H1 (cell line): ENCODE measurements around the gene DCTPP1. TPM values are rescaled to one million over a fixed set of nuclear protein-coding genes. Genes with fewer than 3 reads are reported as not detected.

Experiments
- CTCF ChIA-PET: fragments of 300-600 bp; sonication (Branson Sonifier 250); formaldehyde crosslinking; loops from one replicate; lab custom pipeline; 2021; ENCODE audit not compliant: partially characterized antibody; lab: Charles Lee
- POLR2A ChIA-PET: fragments of 300-600 bp; sonication (Branson Sonifier 250); formaldehyde crosslinking; loops from one replicate; lab custom pipeline; 2021; ENCODE audit warnings: inconsistent platforms; ENCODE audit not compliant: partially characterized antibody; lab: Charles Lee
- DNase-seq, 2 experiments: peaks; one replicate each; pipeline versions ENCODE4 v3.0.0 to v3.0.0-alpha.2; 2010 to 2022; ENCODE audit warnings: low spot score in 2 of 2, low read depth in 1 of 2, mixed read lengths in 1 of 2
- FAIRE-seq: peaks from 2 replicates; lab custom pipeline; 2011; peaks lifted over from hg19 to GRCh38; lab: Jason Lieb, UNC
- H2AFZ ChIP-seq: 2 replicates; pipeline ENCODE4 v1.8.1; 2012; ENCODE audit warnings: low read length, inconsistent platforms
- H2AK5ac ChIP-seq: 2 replicates; pipeline ENCODE4 v1.6.1; 2013; ENCODE audit warnings: low read depth, low read length
- H2BK120ac ChIP-seq: replicated peaks from 2 replicates; pipeline ENCODE3; 2013; ENCODE audit warnings: low read depth, low read length, inconsistent platforms
- H2BK12ac ChIP-seq: 2 replicates; pipeline ENCODE4 v1.6.1; 2013; ENCODE audit warnings: low read depth, low read length
- H2BK15ac ChIP-seq: 2 replicates; pipeline ENCODE4 v1.6.1; 2013; ENCODE audit warnings: low read length
- H2BK20ac ChIP-seq: 2 replicates; pipeline ENCODE4 v1.6.1; 2013; ENCODE audit warnings: low read length
- H2BK5ac ChIP-seq: 2 replicates; pipeline ENCODE4 v1.6.1; 2013; ENCODE audit warnings: low read depth, low read length
- H3K14ac ChIP-seq: 2 replicates; pipeline ENCODE4 v1.6.1; 2013; ENCODE audit warnings: inconsistent platforms; ENCODE audit not compliant: insufficient read length
- H3K18ac ChIP-seq: 2 replicates; pipeline ENCODE4 v1.6.1; 2013; ENCODE audit warnings: low read length; ENCODE audit errors: extremely low read depth
- H3K23ac ChIP-seq: 2 replicates; pipeline ENCODE4 v1.6.1; 2013; ENCODE audit warnings: inconsistent platforms; ENCODE audit not compliant: insufficient read length
- H3K23me2 ChIP-seq: 2 replicates; pipeline ENCODE4 v1.6.1; 2013; ENCODE audit warnings: low read depth, low read length
- H3K27ac ChIP-seq: 2 replicates; pipeline ENCODE4 v1.6.1; 2011; ENCODE audit warnings: low read depth, low read length, inconsistent platforms
- H3K27me3 ChIP-seq, 4 experiments: replicated peaks in 1 of 4; 1 replicate in 1 of 4; 2 replicates in 3 of 4; pipeline versions ENCODE4 v1.6.1 to v1.8.1; 2011 to 2013; ENCODE audit warnings: low read length in 3 of 4, mild to moderate bottlenecking in 3 of 4, inconsistent platforms in 2 of 4, mixed read lengths in 2 of 4, moderate library complexity in 1 of 4; ENCODE audit not compliant: control insufficient read depth in 3 of 4, insufficient read depth in 3 of 4; ENCODE audit errors: extremely low read depth in 1 of 4
- H3K36me3 ChIP-seq, 4 experiments: 2 replicates each; pipeline versions ENCODE4 v1.6.1 to v1.8.1; 2011 to 2013; ENCODE audit warnings: mild to moderate bottlenecking in 4 of 4, low read length in 3 of 4, moderate library complexity in 2 of 4, control low read depth in 1 of 4, inconsistent platforms in 1 of 4; ENCODE audit not compliant: insufficient read depth in 4 of 4, control insufficient read depth in 2 of 4
- H3K4ac ChIP-seq: replicated peaks from 2 replicates; pipeline ENCODE3; 2013; ENCODE audit warnings: low read length, low read depth, mixed read lengths, inconsistent platforms; ENCODE audit not compliant: insufficient read length
- H3K4me1 ChIP-seq, 4 experiments: replicated peaks in 1 of 4; 1 replicate in 1 of 4; 2 replicates in 3 of 4; pipeline versions ENCODE4 v1.6.1 to v1.8.1; 2011 to 2013; ENCODE audit warnings: low read length in 3 of 4, inconsistent platforms in 2 of 4, mixed read lengths in 1 of 4; ENCODE audit not compliant: insufficient read depth in 4 of 4, control insufficient read depth in 3 of 4
- H3K4me2 ChIP-seq, 2 experiments: 2 replicates each; pipeline versions ENCODE4 v1.6.1 to v1.8.1; 2011 to 2013; ENCODE audit warnings: low read depth in 2 of 2, low read length in 2 of 2, control low read depth in 1 of 2, inconsistent platforms in 1 of 2, mild to moderate bottlenecking in 1 of 2; ENCODE audit not compliant: insufficient read depth in 1 of 2
- H3K4me3 ChIP-seq, 4 experiments: fragments of 200-600, 300-600 bp in 1 of 4; sonication (generic), shearing (Covaris generic), sonication (Bioruptor Twin) in 1 of 4; 2 replicates each; pipeline versions ENCODE4 v1.5.1 to v1.8.1; 2011 to 2016; ENCODE audit warnings: low read length in 4 of 4, low read depth in 3 of 4, control low read depth in 2 of 4, inconsistent platforms in 2 of 4, mild to moderate bottlenecking in 2 of 4, mixed read lengths in 1 of 4, moderate library complexity in 1 of 4; ENCODE audit not compliant: insufficient read depth in 2 of 4; ENCODE audit errors: extremely low read depth in 1 of 4
- H3K56ac ChIP-seq: replicated peaks from 2 replicates; pipeline ENCODE3; 2013; ENCODE audit warnings: low read depth, mild to moderate bottlenecking, mixed read lengths, low read length, inconsistent platforms; ENCODE audit not compliant: insufficient read length
- H3K79me1 ChIP-seq: 2 replicates; pipeline ENCODE4 v1.6.1; 2013; ENCODE audit warnings: low read depth, low read length, control low read depth
- H3K79me2 ChIP-seq, 2 experiments: 2 replicates each; pipeline versions ENCODE4 v1.6.1 to v1.8.1; 2012 to 2013; ENCODE audit warnings: low read length in 2 of 2, mild to moderate bottlenecking in 2 of 2, inconsistent platforms in 1 of 2; ENCODE audit not compliant: insufficient read depth in 2 of 2, control insufficient read depth in 1 of 2
- H3K9ac ChIP-seq, 4 experiments: replicated peaks in 1 of 4; 1 replicate in 1 of 4; 2 replicates in 3 of 4; pipeline versions ENCODE4 v1.6.1 to v1.8.1; 2011 to 2013; ENCODE audit warnings: low read depth in 3 of 4, low read length in 3 of 4, control low read depth in 2 of 4, mild to moderate bottlenecking in 2 of 4, moderate library complexity in 2 of 4, inconsistent platforms in 1 of 4; ENCODE audit errors: extremely low read depth in 1 of 4
- H3K9me3 ChIP-seq, 2 experiments: 2 replicates each; pipeline versions ENCODE4 v1.6.1 to v1.8.1; 2012 to 2013; ENCODE audit warnings: mild to moderate bottlenecking in 2 of 2, moderate library complexity in 2 of 2, control low read depth in 1 of 2, inconsistent platforms in 1 of 2, low read depth in 1 of 2, low read length in 1 of 2, mixed read lengths in 1 of 2; ENCODE audit not compliant: insufficient read depth in 2 of 2
- H4K20me1 ChIP-seq, 2 experiments: replicated peaks in 1 of 2; 2 replicates each; pipeline versions ENCODE3 to v1.8.1; 2011 to 2013; ENCODE audit warnings: inconsistent platforms in 2 of 2, low read length in 2 of 2, mild to moderate bottlenecking in 1 of 2; ENCODE audit not compliant: insufficient read depth in 2 of 2, control insufficient read depth in 1 of 2
- H4K5ac ChIP-seq: 2 replicates; pipeline ENCODE4 v1.6.1; 2013; ENCODE audit warnings: low read length, low read depth, mixed read lengths, inconsistent platforms; ENCODE audit not compliant: insufficient read length
- H4K8ac ChIP-seq: 2 replicates; pipeline ENCODE4 v1.8.0; 2013; ENCODE audit warnings: mild to moderate bottlenecking, moderate library complexity, low read length, inconsistent platforms; ENCODE audit not compliant: insufficient read depth; ENCODE audit errors: extremely low read depth
- H4K91ac ChIP-seq: replicated peaks from 2 replicates; pipeline ENCODE3; 2013; ENCODE audit warnings: low read length, mixed read lengths, inconsistent platforms; ENCODE audit not compliant: insufficient read length
- ASH2L ChIP-seq: fragments of 200-600, 300-600 bp; sonication (generic); IDR thresholded peaks from one replicate; pipeline ENCODE4 v1.7.1; 2017; ENCODE audit warnings: low read length
- ATF3 ChIP-seq: IDR thresholded peaks from 2 replicates; pipeline ENCODE4 v1.6.1; 2011; ENCODE audit warnings: low read depth, mild to moderate bottlenecking, low read length; ENCODE audit not compliant: insufficient read depth
- BCL11A ChIP-seq, 2 experiments: IDR thresholded peaks; one replicate each; pipeline ENCODE4 v1.6.1; 2011; ENCODE audit warnings: low read depth in 2 of 2, low read length in 2 of 2, mild to moderate bottlenecking in 2 of 2
- CBX5 ChIP-seq: fragments of 300-800, 300-1000 bp; sonication (generic); IDR thresholded peaks from 2 replicates; pipeline ENCODE4 v1.7.1; 2016; ENCODE audit warnings: antibody characterized with exemption, low read length, low read depth
- EGR1 ChIP-seq: IDR thresholded peaks from 2 replicates; pipeline ENCODE4 v1.6.1; 2011; ENCODE audit warnings: low read depth, low read length, borderline replicate concordance
- SIN3A ChIP-seq, 2 experiments: IDR thresholded peaks in 1 of 2; conservative IDR thresholded peaks in 1 of 2; 2 replicates each; pipeline ENCODE4 v1.6.1; 2011 to 2012; ENCODE audit warnings: low read length in 2 of 2, improper control_type of control experiment in 1 of 2, low read depth in 1 of 2, mild to moderate bottlenecking in 1 of 2
- USF2 ChIP-seq: IDR thresholded peaks from 2 replicates; pipeline ENCODE4 v1.6.1; 2011; ENCODE audit warnings: low read length, improper control_type of control experiment
- WGBS, 2 experiments: shearing (Covaris generic) in 1 of 2; methylation state at CpG; one replicate each; pipeline versions ENCODE4 v1.1.6 to v1.1.7; 2013 to 2015; ENCODE audit warnings: low lambda C conversion rate in 2 of 2, mixed read lengths in 2 of 2, inconsistent platforms in 1 of 2, low coverage in 1 of 2, missing lambda C conversion rate in 1 of 2; ENCODE audit not compliant: insufficient replicate concordance in 2 of 2, insufficient coverage in 1 of 2, insufficient read length in 1 of 2; ENCODE audit errors: extremely low coverage in 1 of 2, missing lambda C conversion rate in 1 of 2; 5-methylcytosine and 5-hydroxymethylcytosine counted together
- polyA plus RNA-seq, 7 experiments: library from polyadenylated mRNA; depleted of rRNA in 3 of 7; stranded (reverse) in 5 of 7; unstranded in 2 of 7; fragments of >200 nt in 5 of 7; fragments of 200-250 nt in 2 of 7; gene quantifications; 1 replicate in 5 of 7; 2 replicates in 1 of 7; 4 replicates in 1 of 7; pipeline versions ENCODE4 v1.2.1 to v1.2.3, GENCODE V29; 2011 to 2013; ENCODE audit warnings: missing spikeins in 2 of 7, mixed read lengths in 2 of 7
- total RNA-seq: library from RNA; stranded (reverse); fragmentation: NEBNext Ultra II Directional; extraction: Animal tissue kit (Norgen Biotek cat#: 25700); gene quantifications from 2 replicates; pipeline ENCODE4 v1.2.1, GENCODE V29; 2021

Gene DCTPP1
- total and polyA plus RNA-seq, 2 of the 8 experiments (the other 6 are each of a cell fraction or from before 2014, with no cell fraction given), result 94.5 to 103 TPM

GRCh38 chr16:30380803-30381208 is 49.0 kb downstream of the DCTPP1 start:
- H3K79me1 ChIP-seq, result no peaks in the 10 kb centered on the region
- peaks cover 10% of the 10 kb centered on the region for H3K23me2 ChIP-seq
- no peaks in the 10 kb centered on the region for H3K36me3 ChIP-seq
- no peaks in the 10 kb centered on the region for H3K9me3 ChIP-seq
- no peak overlapping the region for H3K4me2 ChIP-seq
- H2BK15ac ChIP-seq, result no peak overlapping the region
- H4K20me1 ChIP-seq, result no peaks in the 10 kb centered on the region
- no peak overlapping the region for H3K4me3 ChIP-seq
- no peak overlapping the region for H2BK12ac ChIP-seq
- no peak overlapping the region for H3K27ac ChIP-seq
- no peak overlapping the region for H3K9ac ChIP-seq
- no peak overlapping the region for H3K14ac ChIP-seq
- H3K79me2 ChIP-seq, result no peaks in the 10 kb centered on the region
- POLR2A ChIA-PET, result interaction anchor here (0.7 to 13.6 kb wide), 3 partner anchors 16 to 27 kb away, joined by 3 to 151 read pairs (median 3); partner anchors contain the start of genes ZNF48 and ZNF771
- no peak for FAIRE-seq
- no peak overlapping the region for H3K56ac ChIP-seq
- H2BK5ac ChIP-seq, result no peak overlapping the region
- CTCF ChIA-PET, result interaction anchor here (0.6 to 1.6 kb wide), 3 partner anchors 10 to 235 kb away, joined by 3 to 6 read pairs (median 3); no protein-coding TSS in a partner anchor
- TF ChIP-seq USF2 (no peak), EGR1 (no peak), BCL11A (IDR thresholded peaks at IDR 0.05; ENCODE audit: low read depth in 2 of 2, low read length in 2 of 2) (no peak), SIN3A (conservative IDR thresholded peaks at IDR 0.05 in 1 of 2, IDR thresholded peaks at IDR 0.05 in 1 of 2; ENCODE audit: low read depth in 1 of 2, low read length in 2 of 2) (no peak), ATF3 (no peak), CBX5 (no peak), ASH2L (no peak)
- H2BK20ac ChIP-seq, result no peak overlapping the region
- H2AK5ac ChIP-seq, result no peak overlapping the region
- no peaks in the 10 kb centered on the region for H3K27me3 ChIP-seq
- peaks cover 0 to 7% (median 5%) of the 10 kb centered on the region in 4 experiments; a peak in 5 of 7 replicates for H3K4me1 ChIP-seq
- H2AFZ ChIP-seq, result no peak overlapping the region
- H4K8ac ChIP-seq, result no peak overlapping the region
- H4K91ac ChIP-seq, result no peak overlapping the region
- 88% methylated on average over 6 of the region's 6 CpGs; no CpG with 5 or more reads in 1 of the 2 experiments for WGBS, 2 experiments
- no peak overlapping the region for H3K4ac ChIP-seq
- H4K5ac ChIP-seq, result no peak overlapping the region
- no peak for DNase-seq
- no peak overlapping the region for H3K23ac ChIP-seq
- H2BK120ac ChIP-seq, result no peak overlapping the region
- H3K18ac ChIP-seq, result no peak overlapping the region
